Sigmoid colon (tissue), 7 donors: ENCODE results near the gene ZNF273. TPM values are rescaled to one million over a fixed set of nuclear protein-coding genes. Genes with fewer than 3 reads are reported as not detected.

Experiments
- DNase-seq: peaks from one replicate; pipeline ENCODE4 v3.0.0-alpha.2; 2019
- H3K27ac ChIP-seq, 4 donors: fragments of 200-600 bp; sonication (generic); one replicate each; pipeline ENCODE4 v1.5.1; 2016 to 2019; ENCODE audit warnings: mild to moderate bottlenecking in 1 of 4
- H3K27me3 ChIP-seq, 3 donors: fragments of 200-600 bp; sonication (generic); one replicate each; pipeline ENCODE4 v1.5.1; 2019; ENCODE audit warnings: mild to moderate bottlenecking in 1 of 3
- H3K36me3 ChIP-seq, 4 donors: fragments of 200-600 bp; sonication (generic); one replicate each; pipeline ENCODE4 v1.5.1; 2016 to 2019
- H3K4me1 ChIP-seq, 4 donors: fragments of 200-600 bp; sonication (generic); one replicate each; pipeline ENCODE4 v1.5.1; 2017 to 2019
- H3K4me3 ChIP-seq, 4 donors: fragments of 200-600 bp; sonication (generic); one replicate each; pipeline ENCODE4 v1.5.1; 2017 to 2019; ENCODE audit warnings: mild to moderate bottlenecking in 2 of 4, moderate library complexity in 1 of 4
- H3K9me3 ChIP-seq, 4 donors: fragments of 200-600 bp in 3 of 4; sonication (generic) in 3 of 4; one replicate each; pipeline versions ENCODE4 v1.5.1 to v1.6.1; 2013 to 2019
- CTCF ChIP-seq, 4 experiments: fragments of 450-650 bp in 3 of 4; fragments of 200-600 bp in 1 of 4; IDR thresholded peaks; one replicate each; pipeline ENCODE4 v1.5.1; 2016 to 2019; ENCODE audit warnings: antibody characterized with exemption in 4 of 4, mild to moderate bottlenecking in 3 of 4, moderate library complexity in 2 of 4
- EP300 ChIP-seq, 4 donors: sonication (generic); formaldehyde crosslinking; IDR thresholded peaks; one replicate each; pipeline ENCODE4 v1.6.1; 2017; ENCODE audit warnings: antibody characterized with exemption in 4 of 4
- POLR2A ChIP-seq, 2 donors: fragments of 450-650 bp; IDR thresholded peaks; one replicate each; pipeline ENCODE4 v1.6.1; 2016; ENCODE audit warnings: antibody characterized with exemption in 2 of 2, mild to moderate bottlenecking in 2 of 2, moderate library complexity in 2 of 2
- POLR2AphosphoS5 ChIP-seq, 4 donors: sonication (generic); formaldehyde crosslinking; IDR thresholded peaks; one replicate each; pipeline ENCODE4 v1.6.1; 2017; ENCODE audit warnings: antibody characterized with exemption in 4 of 4
- WGBS, 2 donors: extraction: QIAGEN DNeasy Blood & Tissue Kit; methylation state at CpG; one replicate each; pipeline ENCODE4 v1.1.7; 2013; 5-methylcytosine and 5-hydroxymethylcytosine counted together
- intact Hi-C: fragments of 100-400 bp; cut with DNase I; formaldehyde crosslinking; loops from one replicate; pipeline ENCODE4 v1.15.1; 2023
- polyA plus RNA-seq, 3 donors: library from polyadenylated mRNA; stranded (reverse); fragments of 200-250 nt; gene quantifications; one replicate each; pipeline ENCODE4 v1.2.3, GENCODE V29; 2013
- total RNA-seq, 4 donors: library from RNA; depleted of rRNA; stranded (reverse); fragments of >200 nt; gene quantifications; one replicate each; pipeline ENCODE4 v1.1.0, GENCODE V29; 2016
- donor health status: healthy with polysubstance abuse.
- donor health status: Bipolar disorder and iron deficiency.
- donor health status: healthy.

The ZNF273 gene
- total and polyA plus RNA-seq, 7 donors, result 1.2 to 38.2 (median 7.5) TPM

GRCh38 chr7:64869912-64870562, 33.0 kb upstream of the ZNF273 start:
- intact Hi-C loops, result no loop called here
- Histone ChIP-seq H3K4me1 (no peaks in the 10 kb centered on the region), H3K36me3 (no peaks in the 10 kb centered on the region), H3K9me3 (no peaks in the 10 kb centered on the region), H3K4me3 (no peak overlapping the region), H3K27me3 (peaks cover 0 to 5% (median 0%) of the 10 kb centered on the region in 3 donors), H3K27ac (no peak overlapping the region)
- WGBS, 2 donors, result 95% methylated on average over 32 of the region's 32 CpGs
- no peak for DNase-seq
- no peak for TF ChIP-seq POLR2A (IDR thresholded peaks at IDR 0.05)
- TF ChIP-seq EP300 (IDR thresholded peaks at IDR 0.05), result no peak
- TF ChIP-seq CTCF (IDR thresholded peaks at IDR 0.05), result no peak
- TF ChIP-seq POLR2AphosphoS5 (IDR thresholded peaks at IDR 0.05), result no peak

DNA sequence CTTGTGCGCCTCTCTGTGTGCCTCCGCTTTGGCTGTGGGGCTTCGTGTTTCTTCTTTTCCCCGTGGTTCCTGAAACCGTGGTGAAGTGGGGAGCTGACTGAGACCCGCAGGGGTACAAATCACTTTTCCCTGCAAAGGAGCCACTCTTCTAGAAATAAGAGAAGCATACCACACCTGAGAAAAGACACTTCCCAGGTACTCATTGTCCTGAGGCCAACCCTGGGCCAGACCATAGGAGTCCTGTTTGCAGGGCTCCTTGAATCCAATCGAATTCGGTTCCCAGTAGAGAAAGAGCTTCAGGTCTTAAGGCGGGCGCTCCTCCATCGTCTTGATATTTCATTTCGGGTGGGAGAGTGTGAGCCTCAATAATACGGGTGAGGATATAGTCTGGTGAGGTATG, 32.4 kb upstream of the ZNF273 start:
- H3K9me3 ChIP-seq, result no peaks in the 10 kb centered on the region
- H3K27me3 ChIP-seq, result peaks cover 0 to 5% (median 0%) of the 10 kb centered on the region in 3 donors
- intact Hi-C loops, result no loop called here
- H3K4me3 ChIP-seq, result no peak overlapping the region
- DNase-seq, result no peak
- WGBS, 2 donors, result 95% methylated on average over 13 of the region's 13 CpGs
- no peak overlapping the region for H3K27ac ChIP-seq
- H3K4me1 ChIP-seq, result no peaks in the 10 kb centered on the region
- H3K36me3 ChIP-seq, result no peaks in the 10 kb centered on the region
- no peak for TF ChIP-seq POLR2A (IDR thresholded peaks at IDR 0.05)
- no peak for TF ChIP-seq POLR2AphosphoS5 (IDR thresholded peaks at IDR 0.05)
- no peak for TF ChIP-seq CTCF (IDR thresholded peaks at IDR 0.05)
- no peak for TF ChIP-seq EP300 (IDR thresholded peaks at IDR 0.05)

- no peak for DNase-seq
- intact Hi-C loops, result no loop called here
- Histone ChIP-seq H3K36me3 (no peaks in the 10 kb centered on the region), H3K9me3 (no peaks in the 10 kb centered on the region), H3K4me1 (no peaks in the 10 kb centered on the region), H3K27ac (no peak overlapping the region), H3K27me3 (peaks cover 0 to 5% (median 0%) of the 10 kb centered on the region in 3 donors), H3K4me3 (no peak overlapping the region)
- WGBS, 2 donors, result 66 to 81% methylated on average over 8 of the region's 8 CpGs
- no peak for TF ChIP-seq CTCF (IDR thresholded peaks at IDR 0.05)
- TF ChIP-seq POLR2AphosphoS5 (IDR thresholded peaks at IDR 0.05), result no peak
- no peak for TF ChIP-seq POLR2A (IDR thresholded peaks at IDR 0.05)
- TF ChIP-seq EP300 (IDR thresholded peaks at IDR 0.05), result no peak
Observed at GRCh38 chr7:64871761-64872160, 31.3 kb upstream of the ZNF273 start.

DNA sequence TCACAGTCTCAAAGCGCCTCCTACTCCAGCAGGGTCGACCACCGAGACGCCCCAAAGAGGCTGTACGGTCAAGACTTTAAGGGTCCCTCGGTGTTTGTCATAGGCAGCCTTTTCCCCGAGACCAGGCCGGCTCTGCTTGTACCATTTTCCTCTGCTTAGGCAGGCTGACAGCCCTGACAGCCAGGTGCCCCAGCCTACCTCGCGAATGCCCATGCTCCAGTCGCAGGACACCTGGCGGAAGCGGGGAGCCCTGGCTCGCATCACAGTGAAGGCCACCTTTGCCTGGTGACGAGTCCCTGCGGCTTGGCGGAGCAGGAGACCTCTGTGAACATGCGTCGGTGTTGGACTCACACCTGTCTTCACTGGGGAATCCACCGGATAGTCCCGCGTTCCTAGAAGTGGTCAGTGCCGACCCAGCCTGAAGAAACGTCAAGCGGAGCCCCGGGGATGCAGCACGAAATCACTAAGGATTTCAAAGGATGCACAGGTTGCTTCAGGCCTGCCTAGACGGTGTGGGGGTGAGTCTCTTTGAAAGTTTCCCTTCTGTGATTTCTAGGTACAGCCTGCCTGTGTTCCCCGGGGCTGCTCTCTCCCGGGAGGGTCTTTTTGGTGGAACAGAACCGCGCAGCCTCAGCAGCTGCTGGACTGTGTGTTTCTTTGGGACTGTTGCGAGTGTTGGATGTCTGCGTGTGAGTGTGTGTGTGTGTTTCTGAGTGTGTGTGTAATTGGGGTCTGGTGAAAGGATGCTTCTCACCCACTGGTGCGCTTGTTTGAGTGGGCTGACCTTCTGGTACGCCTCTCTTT, 30.5 kb upstream of the ZNF273 start:
- H3K27ac ChIP-seq, result no peak overlapping the region
- H3K9me3 ChIP-seq, result no peaks in the 10 kb centered on the region
- H3K27me3 ChIP-seq, result peaks cover 0 to 5% (median 0%) of the 10 kb centered on the region in 3 donors
- WGBS, 2 donors, result 94 to 95% methylated on average over 36 of the region's 36 CpGs
- H3K4me1 ChIP-seq, result peaks cover 0 to 7% (median 3%) of the 10 kb centered on the region in 4 donors
- intact Hi-C loops, result no loop called here
- DNase-seq, result no peak
- no peaks in the 10 kb centered on the region for H3K36me3 ChIP-seq
- no peak overlapping the region for H3K4me3 ChIP-seq
- TF ChIP-seq CTCF (IDR thresholded peaks at IDR 0.05) (no peak), POLR2A (IDR thresholded peaks at IDR 0.05) (no peak), EP300 (IDR thresholded peaks at IDR 0.05) (no peak), POLR2AphosphoS5 (IDR thresholded peaks at IDR 0.05) (no peak)
